GM12873 (cell line): ENCODE measurements around the gene HOOK2.
A peak's percentile ranks its signal among the peaks of the same experiment; 100 is the strongest.

Experiments
- TF ChIP-seq, protein P1 (sequence below): IDR thresholded peaks from 2 replicates; pipeline ENCODE4 v1.5.1; 2012; ENCODE audit warnings: low read depth, mild to moderate bottlenecking, moderate library complexity, low read length, control low read depth; ENCODE audit not compliant: insufficient read depth; ENCODE audit errors: missing control alignments

The HOOK2 gene

DNA sequence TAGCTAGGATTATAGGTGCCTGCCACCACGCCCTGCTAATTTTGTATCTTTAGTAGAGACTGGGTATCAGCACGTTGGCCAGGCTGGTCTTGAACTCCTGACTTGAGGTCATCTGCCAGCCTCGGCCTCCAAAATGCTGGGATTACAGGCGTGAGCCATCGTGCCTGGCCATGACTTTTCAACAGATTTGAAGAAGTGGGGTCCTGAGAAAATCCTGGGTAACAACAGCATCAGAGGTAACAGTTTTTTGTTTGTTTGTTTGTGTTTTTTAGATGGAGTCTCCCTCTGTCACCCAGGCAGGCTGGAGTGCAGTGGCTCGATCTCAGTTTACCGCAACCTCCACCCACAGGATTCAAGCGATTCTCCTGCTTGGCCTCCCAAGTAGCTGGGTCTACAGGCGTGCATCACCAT lies 19.6 kb upstream of the HOOK2 start:
- TF ChIP-seq, protein P1, sequence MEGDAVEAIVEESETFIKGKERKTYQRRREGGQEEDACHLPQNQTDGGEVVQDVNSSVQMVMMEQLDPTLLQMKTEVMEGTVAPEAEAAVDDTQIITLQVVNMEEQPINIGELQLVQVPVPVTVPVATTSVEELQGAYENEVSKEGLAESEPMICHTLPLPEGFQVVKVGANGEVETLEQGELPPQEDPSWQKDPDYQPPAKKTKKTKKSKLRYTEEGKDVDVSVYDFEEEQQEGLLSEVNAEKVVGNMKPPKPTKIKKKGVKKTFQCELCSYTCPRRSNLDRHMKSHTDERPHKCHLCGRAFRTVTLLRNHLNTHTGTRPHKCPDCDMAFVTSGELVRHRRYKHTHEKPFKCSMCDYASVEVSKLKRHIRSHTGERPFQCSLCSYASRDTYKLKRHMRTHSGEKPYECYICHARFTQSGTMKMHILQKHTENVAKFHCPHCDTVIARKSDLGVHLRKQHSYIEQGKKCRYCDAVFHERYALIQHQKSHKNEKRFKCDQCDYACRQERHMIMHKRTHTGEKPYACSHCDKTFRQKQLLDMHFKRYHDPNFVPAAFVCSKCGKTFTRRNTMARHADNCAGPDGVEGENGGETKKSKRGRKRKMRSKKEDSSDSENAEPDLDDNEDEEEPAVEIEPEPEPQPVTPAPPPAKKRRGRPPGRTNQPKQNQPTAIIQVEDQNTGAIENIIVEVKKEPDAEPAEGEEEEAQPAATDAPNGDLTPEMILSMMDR = no peak

GRCh38 chr19:12794196-12794941 lies 19.0 kb upstream of the HOOK2 start:
- TF ChIP-seq, protein P1 = no peak

DNA sequence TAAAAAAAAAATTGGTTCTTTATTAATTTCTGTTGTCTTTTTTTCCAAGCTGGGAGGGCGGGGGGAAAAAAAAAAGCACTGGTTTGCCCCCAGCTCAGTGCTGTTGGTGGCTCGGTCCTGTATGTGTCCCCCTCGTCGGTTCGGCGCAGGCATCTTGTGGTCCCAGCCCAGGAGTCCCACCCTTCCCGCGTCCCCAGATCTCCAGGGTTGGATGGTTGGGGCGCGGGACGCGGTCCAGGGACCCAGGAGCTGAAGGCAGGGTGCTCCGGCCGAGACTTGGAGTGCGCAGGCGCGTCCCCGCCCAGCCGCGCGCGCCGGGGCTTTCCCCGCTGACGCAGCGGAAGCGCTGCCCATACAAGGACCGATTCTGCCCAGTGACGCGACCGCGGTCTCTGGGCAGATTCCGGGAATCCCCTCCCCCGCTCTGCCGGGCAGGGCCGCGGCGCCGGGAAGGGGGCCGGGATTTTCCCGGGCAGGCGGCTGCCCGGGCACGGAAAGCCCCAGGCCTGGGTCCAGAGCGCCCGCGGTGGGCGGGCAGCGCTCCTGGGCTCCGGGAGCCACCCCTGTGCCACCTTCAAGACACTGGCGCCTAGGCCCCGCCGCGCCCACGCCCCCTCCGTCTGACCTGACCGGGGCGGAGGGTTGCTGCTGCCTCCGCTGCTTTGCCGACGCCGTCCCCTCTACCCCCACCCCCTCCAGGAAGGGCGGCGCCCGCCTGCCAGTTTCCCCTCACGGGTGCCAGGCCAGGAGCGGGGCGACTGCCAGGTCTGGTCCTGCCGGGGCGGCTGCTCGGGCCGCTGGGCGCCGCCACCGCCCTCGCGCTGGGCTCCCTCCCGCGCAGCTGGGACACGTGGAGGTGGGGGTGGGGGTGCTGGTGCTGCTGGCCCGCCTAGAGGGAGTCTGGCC lies 18.2 kb upstream of the HOOK2 start:
- TF ChIP-seq, protein P1 = no peak

- TF ChIP-seq, protein P1 = no peak
Measured at GRCh38 chr19:12792853-12793289, 17.5 kb upstream of the HOOK2 start.

DNA sequence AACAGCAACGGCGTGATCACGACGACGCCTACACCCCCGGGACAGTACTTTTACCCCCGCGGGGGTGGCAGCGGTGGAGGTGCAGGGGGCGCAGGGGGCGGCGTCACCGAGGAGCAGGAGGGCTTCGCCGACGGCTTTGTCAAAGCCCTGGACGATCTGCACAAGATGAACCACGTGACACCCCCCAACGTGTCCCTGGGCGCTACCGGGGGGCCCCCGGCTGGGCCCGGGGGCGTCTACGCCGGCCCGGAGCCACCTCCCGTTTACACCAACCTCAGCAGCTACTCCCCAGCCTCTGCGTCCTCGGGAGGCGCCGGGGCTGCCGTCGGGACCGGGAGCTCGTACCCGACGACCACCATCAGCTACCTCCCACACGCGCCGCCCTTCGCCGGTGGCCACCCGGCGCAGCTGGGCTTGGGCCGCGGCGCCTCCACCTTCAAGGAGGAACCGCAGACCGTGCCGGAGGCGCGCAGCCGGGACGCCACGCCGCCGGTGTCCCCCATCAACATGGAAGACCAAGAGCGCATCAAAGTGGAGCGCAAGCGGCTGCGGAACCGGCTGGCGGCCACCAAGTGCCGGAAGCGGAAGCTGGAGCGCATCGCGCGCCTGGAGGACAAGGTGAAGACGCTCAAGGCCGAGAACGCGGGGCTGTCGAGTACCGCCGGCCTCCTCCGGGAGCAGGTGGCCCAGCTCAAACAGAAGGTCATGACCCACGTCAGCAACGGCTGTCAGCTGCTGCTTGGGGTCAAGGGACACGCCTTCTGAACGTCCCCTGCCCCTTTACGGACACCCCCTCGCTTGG lies 16.9 kb upstream of the HOOK2 start:
- TF ChIP-seq, protein P1 = no peak

DNA sequence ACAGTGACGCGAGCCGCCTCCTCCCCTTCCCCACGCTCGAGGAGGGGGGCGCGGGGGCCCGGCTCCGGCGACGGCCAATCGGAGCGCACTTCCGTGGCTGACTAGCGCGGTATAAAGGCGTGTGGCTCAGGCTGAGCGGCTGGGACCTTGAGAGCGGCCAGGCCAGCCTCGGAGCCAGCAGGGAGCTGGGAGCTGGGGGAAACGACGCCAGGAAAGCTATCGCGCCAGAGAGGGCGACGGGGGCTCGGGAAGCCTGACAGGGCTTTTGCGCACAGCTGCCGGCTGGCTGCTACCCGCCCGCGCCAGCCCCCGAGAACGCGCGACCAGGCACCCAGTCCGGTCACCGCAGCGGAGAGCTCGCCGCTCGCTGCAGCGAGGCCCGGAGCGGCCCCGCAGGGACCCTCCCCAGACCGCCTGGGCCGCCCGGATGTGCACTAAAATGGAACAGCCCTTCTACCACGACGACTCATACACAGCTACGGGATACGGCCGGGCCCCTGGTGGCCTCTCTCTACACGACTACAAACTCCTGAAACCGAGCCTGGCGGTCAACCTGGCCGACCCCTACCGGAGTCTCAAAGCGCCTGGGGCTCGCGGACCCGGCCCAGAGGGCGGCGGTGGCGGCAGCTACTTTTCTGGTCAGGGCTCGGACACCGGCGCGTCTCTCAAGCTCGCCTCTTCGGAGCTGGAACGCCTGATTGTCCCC lies 16.1 kb upstream of the HOOK2 start, which contains the start of gene JUNB:
Gene JUNB, plus strand, starts transcription at position 142 of the 706 bp plus-strand sequence. Its CDS starts 286 bp downstream, at position 428.
- TF ChIP-seq, protein P1 = peak; percentile 29
